RPMI8226 (cell line): Measurements from ENCODE around the gene ADAMTS2.

Source experiments
- DNase-seq: peaks from one replicate; pipeline ENCODE4 v3.0.0-alpha.2; 2015

ADAMTS2 gene

DNA sequence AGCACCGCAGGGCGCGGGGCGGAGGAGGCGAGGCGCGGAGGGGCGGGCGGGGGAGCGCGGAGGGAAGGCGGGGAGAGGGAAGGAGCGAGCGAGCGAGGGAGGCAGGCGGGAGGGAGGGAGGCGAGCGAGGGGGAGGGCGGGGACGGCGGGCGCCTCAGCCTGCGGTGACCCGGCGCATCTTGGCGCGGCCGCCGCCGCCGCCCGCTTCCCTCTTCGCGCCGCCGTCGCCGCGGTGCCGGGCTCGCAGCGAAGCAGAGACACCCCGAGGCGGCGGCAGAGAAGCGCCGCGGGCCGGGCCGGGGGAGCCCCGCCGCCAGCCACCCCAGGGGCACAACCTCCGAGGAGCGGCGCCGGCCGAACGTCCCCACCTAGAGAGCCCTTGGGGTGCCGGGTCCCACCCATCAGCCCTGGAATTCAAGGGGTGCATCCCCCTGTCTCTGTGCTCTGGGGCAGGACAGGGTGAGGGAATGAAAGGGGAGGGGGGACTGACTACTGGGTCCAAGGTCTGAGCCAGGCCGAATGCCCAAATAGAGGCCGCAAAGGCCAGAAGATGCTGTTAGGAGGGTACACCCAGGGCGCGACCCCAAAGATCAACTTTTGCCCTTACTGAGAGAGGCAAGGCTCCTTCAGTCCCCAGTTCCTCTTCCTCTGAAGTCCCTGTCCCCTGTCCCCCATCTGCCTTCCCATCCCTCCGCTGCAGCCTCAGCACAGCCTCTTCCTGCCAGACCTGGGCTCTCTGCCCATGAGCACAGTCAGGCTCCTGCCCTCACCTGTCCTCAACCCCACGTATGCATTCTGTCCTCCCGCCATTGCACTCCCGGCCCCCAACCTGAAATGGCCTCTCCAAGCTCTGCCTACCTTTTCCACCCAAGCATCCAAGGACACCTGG lies at the start of gene ADAMTS2:
ADAMTS2 (minus strand) TSS at position 29 of the 889 bp plus-strand sequence. CDS start 133 bp downstream, outside the sequence.
- DNase-seq: peak; percentile 73

DNA sequence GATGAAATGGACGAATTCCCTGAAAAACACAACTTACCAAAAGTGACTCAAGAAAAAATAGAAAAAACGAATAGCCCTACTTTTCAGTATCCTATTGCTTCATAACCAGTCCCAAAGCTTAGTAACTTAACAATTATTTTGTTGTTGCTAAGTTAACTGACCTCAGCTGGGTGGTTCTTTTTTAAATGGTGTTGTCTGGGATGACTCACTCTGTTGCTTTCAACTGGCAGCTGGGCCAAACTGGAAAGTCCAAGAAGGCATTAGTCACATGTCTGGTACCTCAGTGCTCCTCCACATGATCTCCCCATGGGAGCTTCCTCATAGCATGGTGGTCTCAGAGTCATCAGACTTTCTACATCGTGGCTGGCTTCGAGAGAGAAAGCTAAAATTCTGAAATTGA lies 47.8 kb upstream of the ADAMTS2 start:
- no peak for DNase-seq

DNA sequence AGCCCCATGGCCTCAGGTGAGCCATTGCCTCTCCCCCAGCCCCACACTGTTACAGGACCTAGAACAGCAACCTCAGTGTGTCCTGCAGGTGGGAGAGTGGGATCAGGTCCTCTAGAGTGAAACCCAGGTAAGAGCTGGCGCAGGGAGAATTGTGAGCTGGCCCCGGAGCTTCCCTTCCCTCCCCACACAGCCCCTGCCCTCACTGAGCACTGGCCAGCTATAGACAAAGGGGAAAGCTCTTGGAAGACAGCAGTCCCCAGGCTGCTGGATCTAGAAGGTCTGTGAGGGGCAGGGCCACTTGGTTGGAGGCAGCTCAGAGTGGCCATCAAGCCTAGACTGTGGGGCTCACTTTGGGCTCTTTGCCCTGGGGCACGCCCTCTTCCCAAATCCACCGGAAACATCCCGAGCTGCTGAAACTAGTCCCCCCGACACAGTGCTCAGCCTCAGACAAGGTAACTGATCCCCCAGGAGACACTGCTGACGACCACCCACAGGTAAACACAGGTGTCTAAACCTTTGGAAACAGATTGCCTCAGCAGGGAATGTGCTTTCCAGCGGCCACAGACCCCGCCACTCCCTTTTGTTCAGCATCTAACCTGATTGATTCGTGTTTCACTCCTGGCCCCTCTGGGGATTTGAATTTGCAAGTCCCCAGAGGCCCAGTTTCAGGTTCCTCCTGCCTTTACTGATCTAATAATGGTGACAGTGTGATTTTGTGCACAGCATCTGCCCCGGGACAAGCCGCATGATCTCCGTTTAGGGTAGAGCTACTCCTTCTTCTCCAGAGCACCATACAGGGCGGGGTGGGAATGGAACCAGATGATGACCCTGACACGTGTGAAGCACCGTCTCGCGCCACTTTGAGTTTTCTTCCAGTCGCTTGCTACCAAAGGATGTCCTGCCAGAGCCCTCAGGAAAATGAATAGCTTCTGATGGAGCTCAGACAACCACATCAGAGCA lies 42.2 kb upstream of the ADAMTS2 start:
- DNase-seq: no peak

DNA sequence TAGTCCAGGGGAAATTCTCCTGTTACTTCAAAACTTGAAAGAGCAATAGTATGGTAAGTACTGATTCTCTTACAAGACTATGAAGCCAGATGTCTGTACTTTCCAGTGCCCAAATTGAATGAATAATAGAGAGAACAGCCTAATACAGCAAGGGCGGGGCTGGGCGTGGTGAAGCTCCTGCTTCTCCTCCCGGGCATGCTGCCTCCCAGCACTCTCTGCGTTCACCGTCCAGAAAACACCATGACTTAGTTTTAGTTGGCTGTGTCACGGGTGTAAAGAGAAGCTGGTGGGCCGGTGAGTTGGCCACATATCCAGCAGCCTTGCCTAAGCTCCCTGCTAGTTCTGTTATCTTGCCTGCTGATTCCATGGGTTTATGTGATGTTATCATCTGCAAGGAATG lies 40.7 kb upstream of the ADAMTS2 start:
- no peak for DNase-seq

DNA sequence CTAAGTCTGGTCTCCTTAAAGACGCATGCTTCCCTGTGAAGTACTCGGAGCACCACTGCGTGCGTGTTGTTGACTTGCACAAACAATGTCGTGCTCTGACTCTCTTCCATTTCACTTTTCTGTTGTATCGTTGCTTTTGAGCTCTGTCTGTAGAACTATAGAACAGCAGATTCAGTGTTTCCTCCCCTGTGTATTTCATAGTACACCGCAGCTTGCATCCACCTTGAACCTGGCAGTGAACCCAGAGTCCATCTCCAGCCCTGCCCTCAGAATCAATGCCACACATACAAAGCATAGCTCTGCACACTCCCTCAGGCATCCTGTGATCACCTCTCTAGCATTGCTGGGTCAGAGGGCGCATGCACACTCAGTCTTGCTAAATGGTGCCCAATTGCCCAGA lies 37.2 kb upstream of the ADAMTS2 start:
- no peak for DNase-seq

DNA sequence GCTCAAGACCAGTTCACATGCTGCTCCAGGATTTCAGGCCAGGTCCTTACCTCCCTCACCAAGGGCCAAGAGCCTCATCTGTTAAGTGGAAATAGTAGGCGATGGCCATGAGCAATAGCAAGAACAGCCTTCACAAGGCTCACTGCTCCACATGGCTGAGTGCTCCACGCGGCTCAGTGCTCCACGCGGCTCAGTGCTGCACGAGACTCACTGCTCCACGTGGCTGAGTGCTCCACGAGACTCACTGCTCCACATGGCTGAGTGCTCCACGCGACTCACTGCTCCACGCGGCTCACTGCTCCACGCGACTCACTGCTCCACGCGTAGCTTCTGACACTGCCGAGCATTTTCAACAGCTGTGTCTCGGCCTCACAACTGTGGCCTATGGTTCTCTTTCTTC lies 36.4 kb upstream of the ADAMTS2 start:
- no peak for DNase-seq

DNA sequence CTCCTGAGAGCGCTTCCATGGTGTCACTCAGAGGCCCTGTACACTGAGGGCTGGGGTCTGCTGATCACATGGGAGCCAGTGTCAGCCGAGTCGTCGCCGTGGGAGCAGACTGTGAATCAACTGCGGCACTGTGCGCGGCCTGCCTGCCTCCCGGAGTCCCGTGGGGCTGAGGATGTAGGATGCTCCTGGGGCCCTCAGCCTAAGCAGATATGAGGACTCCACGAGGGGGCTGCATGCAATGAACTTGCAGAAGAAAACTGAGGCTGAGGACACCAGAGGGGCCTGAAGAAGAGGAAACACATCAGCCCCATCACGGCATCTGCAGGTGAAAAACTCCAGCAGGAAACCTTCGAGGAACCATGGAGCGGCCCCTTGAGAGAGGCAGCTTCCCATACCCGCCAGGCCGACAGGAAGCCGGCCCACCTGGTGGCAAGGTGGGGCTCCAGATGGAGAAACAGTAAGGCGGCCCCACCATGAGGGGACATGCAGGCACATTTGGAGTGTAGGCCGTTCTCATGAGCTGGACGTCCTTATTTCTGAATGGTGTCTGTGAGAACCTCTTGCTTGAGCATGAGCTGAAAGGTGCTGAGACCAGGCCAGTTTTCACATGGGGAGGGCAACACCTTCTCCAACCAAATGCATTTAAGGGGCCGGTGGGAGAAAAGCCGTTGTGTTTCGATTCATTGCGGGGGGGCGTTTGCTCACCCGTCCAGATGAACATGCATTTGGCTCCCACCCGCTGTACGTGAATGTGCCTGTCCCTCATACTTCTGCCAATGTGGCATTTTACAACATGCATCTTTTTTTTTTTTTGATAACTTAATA lies 35.2 kb upstream of the ADAMTS2 start:
- no peak for DNase-seq

DNA sequence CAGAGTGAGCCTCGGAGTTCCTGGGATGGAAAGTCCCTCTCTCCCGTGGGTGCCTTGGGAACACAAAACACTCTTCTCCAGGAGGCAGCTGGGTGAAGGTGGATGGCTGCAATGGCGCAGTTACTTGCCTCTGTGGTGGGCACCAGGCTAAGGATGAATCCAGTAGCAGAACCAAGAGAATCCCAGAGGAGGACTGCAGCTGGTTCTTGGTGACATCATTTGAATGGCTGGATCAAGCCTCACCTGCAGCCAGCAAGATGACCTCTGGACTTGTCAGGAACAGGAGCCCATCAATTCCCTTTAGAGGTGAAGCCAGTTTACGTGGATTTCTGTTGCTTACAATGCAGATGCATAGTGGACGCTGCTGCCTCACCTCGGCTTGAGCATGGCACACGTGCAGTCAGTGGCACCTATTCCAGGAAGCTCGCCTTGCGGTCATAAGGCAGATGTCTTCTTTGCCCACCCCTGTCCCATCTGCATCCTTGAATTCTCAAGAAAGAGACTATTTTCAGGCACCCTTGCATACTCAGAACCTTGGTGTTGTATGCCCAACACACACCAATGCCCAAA lies 34.1 kb upstream of the ADAMTS2 start:
- no peak for DNase-seq

DNA sequence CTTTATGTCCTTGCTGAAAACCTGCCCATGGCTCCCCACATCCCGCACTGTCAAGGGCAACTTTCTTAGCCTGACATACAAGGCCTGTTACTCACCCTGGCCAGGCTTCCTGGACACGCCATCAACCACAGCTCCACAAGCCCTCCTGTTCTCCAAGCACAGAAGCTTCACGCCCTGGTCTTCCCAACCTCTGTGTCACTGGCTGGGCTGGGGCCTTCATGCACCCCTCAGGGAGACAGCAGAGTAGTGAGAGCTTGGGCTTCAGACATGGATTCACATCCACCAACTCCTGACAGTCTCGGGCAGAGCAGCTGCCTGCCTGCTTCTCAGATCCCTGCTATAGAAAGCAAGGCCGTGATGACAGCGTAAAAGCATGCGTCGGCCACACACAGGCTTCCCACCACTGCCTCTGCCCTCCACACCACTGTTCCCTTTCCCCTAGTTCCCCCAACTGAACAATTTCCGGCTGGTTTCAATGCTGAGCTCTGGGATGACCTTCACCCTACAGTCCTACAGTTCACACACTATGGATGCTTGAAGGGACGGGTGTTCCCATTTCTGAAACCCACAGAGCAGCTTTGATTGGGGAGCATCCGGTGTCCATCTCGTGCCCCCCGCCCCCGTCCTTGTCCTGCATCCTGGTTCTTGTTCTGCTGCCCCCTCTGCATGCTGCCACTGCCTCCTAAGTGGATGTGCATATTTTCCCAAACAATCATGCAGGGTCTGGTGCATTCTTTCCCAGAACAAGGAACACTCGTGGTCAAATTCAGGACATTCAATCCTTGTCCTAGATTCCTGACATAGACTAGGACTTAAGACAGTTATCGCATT lies 33.4 kb upstream of the ADAMTS2 start:
- no peak for DNase-seq

DNA sequence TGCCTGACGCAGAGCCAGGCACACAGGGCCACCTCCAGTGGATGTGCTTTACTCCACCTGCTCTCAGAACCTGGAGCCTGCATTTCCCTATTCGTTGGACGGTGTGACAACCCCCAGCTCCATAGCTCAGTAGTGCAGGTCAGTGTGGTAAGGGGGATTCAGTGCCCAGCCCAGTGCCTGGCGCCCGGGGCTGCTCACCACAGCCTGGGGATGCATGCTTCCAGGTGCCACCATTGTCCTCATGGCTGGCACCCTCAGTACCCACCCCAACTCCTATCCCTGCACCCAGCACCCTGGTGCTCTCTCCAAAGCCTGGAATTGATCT lies 32.8 kb upstream of the ADAMTS2 start:
- DNase-seq: no peak

DNA sequence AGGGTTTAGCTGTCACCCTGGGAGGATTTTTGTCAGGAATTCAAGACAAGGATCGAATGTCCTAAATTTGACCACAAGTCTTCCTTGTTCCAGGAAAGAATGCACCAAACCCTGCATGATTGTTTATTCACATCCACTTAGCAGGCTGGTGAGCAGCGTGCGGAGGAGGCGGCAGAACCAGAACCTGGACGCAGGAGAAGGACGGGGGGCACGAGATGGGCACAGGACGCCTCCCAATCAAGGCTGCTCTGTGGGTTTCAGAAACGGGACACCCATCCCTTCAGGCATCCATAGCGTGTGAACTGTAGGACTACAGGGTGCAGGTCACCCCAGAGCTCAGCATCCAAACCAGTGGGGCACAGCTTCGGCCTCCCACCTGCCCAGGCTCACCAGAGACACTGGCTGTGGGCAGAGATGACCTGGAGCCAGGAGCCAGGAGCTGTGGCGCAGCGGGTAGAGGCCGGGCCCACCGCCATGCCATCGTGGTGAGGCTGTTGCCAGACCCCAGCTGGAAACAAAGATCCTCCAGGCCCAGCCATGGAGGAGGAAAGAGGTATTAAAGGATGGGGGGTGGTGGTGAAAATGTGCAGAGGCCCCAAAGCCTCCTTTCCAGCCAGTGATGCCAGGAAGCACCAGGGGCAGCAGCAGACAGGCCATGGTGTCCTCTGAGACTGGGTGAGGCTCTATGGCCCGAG lies 32.3 kb upstream of the ADAMTS2 start:
- DNase-seq: no peak

DNA sequence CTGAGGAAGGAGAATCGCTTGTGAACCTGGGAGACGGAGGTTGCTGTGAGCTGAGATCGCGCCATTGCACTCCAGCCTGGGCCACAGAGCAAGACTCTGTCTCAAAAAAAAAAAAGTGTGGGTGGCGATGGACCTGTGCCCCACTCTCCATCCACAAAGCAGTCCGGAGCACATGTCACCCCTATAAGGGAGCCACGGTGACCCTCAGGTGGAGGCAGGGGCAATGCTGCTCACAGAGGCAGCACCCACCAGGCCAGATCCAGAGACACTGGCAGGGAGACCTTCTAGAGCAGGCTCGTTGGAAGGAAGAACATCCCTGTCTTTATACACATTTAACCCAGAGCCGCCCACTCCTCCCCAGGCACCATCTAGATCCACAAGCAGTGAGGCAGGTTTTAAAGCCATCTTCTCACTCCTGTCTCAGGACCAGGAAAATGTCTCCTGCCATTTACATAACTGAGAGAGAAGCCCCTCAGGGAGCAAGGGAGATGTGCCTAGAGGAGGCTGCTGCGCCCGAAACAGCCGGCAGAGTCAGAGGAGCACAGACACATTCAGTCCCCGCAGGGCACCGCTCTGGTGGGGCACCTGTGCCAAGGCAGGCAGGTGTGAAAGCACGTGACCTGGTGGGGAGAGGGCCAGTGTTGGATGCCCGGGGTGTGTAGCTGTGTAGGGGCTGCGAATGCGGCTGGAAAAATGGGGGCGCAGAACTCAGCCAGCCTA lies 31.6 kb upstream of the ADAMTS2 start:
- DNase-seq: peak; percentile 45

DNA sequence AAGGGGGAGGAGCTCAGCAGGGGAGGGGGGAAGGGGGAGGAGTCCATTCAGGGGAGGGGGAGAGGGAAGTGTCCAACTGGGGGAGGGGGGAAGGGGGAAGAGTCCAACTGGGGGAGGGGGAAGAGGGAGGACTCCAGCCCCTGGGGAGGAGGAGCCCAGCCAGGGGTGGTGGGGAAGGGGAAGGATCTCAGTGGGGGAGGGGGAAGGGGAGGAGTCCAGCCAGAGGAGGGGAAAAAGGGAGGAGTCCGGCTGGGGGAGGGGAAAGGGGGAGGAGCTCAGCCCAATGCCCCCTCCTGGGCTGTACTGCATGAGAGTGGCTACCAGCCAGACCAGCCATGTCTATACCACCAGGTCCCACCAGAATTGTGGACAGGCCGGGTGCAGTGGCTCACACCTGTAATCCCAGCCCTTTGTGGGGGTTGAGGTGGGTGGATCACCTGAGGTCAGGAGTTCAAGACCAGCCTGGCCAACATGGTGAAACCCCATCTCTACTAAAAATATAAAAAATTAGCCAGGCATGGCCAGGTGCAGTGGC lies 30.6 kb upstream of the ADAMTS2 start:
- no peak for DNase-seq

DNA sequence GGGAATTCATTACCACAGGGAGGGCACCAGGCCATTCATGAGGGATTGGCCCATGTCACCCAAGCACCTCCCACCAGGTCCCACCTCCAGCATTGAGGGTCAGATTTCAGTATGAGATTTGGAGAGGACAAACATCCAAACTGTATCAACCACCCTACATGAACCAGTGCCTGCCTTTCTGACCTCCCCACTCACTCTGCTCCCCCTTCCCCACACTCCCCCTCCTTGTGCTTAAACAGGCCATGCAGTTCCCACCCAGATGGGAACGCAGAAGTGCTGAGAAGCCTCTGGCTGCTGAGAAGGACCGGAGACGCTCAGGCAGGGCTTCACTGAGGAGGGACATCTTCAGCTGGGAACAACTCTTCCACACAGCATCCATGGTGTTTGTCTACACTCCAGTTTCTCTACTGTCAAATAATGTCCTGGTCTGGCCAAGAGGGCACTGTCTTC lies 30.0 kb upstream of the ADAMTS2 start:
- no peak for DNase-seq

DNA sequence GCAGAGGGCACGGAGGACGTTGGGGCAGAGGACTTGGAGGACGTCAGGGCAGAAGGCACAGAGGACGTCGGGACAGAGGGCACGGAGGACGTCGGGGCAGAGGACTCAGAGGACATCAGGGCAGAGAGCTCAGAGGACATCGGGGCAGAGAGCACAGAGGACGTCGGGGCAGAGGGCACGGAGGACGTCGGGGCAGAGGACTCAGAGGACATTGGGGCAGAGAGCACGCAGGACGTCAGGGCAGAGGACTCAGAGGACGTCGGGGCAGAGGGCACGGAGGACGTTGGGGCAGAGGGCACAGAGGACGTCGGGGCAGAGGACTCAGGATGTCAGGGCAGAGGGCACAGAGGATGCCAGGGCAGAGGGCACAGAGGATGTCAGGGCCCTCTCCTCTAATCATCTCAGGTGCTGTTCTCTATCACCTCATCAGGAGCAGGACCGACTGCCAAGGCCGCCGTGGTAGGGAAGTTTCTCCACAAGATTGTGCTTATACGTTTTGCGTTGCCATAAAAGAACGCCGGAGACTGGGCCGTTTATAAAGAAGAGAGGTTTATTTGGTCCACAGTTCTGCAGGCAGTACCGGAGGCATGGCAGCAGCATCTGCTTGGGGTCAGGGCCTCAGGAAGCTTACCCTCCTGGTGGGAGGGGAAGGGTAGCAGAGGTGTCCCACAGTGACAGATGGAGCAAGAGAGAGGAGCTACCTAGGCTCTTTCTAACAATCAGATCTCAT lies 29.4 kb upstream of the ADAMTS2 start:
- DNase-seq: no peak

DNA sequence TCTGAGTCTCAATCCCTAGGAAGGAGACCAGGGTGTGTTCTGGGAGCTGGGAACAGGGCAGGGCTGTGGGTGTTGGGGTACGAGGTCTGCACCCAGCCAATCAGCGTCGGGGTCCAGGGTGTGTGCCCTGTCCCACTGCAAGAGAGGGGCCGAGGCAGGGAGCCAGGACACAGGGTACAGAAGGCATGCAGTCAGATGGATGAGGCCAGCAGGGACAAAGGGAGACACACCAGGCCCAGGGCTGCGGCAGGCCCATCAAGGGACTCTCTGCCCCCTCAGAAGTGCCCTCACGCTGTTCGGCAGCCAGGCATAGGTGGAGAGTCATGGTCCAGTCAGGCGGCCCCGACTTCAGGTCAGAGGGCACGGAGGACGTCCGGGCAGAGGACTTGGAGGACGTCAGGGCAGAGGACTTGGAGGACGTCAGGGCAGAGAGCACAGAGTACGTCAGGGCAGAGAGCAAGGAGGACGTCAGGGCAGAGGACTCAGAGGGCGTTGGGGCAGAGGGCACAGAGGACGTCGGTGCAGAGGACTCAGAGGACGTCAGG lies 28.8 kb upstream of the ADAMTS2 start:
- DNase-seq: no peak

DNA sequence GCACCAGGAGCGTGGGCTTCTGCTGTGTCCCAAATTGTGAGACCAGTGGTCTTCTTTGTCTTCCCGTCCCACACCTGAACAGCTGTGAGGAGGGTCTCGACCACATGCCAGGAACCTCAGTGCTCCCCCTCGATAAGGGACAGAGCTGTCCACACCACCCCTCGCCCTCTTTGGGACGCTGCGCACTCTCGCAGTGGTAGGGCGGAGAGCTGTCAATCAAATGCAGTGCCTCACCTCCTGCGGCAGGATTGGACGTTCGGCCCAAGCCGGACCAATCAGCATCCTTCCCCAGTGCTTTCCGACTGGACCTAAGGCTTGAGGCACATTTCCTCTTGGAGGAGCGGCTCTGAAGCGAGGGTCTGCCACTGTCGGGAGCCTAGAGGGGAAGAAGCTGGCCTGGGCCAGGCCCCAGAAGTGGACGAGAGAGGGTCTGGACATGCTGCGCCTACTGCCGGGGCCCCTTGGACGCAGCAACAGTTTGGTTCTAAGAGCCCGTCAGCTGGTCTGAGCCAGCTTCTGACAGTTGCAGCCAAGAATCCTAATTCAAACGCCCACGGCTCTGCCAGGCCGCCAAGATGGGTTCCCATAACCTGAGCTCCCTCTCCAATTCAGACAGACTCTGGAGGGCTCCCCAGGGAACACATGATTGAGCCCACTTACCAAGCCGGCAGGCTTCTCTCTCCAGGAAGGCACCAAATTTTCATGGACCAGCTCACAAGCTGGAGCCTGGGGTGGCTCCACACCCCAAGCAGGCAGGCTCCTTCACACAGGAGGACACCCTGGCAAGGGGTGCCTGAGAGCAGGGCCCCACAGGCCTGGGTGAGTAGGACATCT lies 28.1 kb upstream of the ADAMTS2 start:
- DNase-seq: no peak
